OCI-LY3 (cell line): ENCODE results near the gene ANKRD33.
A peak's percentile ranks its signal among the peaks of the same experiment; 100 is the strongest.

ENCODE experiments used
- H2AFZ ChIP-seq: fragments of 200-600, 300-600 bp; shearing (Covaris generic); 2 replicates; pipeline ENCODE4 v1.6.0; 2014; ENCODE audit warnings: antibody characterized with exemption, low read depth, low read length
- H3K27ac ChIP-seq: fragments of 200-600, 300-600 bp; sonication (generic); 2 replicates; pipeline ENCODE4 v1.5.1; 2014; ENCODE audit warnings: mild to moderate bottlenecking, low read length, moderate library complexity, mixed read lengths
- H3K27me3 ChIP-seq: fragments of 200-600, 300-600 bp; sonication (generic); 2 replicates; pipeline ENCODE4 v1.6.1; 2014; ENCODE audit warnings: low read depth, low read length, mixed read lengths
- H3K36me3 ChIP-seq: fragments of 200-600, 300-600 bp; sonication (generic); replicated peaks from 2 replicates; pipeline ENCODE3; 2014; ENCODE audit warnings: low read depth, low read length, mixed read lengths
- H3K4me1 ChIP-seq: fragments of 300-600, 200-600 bp; sonication (generic); 2 replicates; pipeline ENCODE4 v1.6.1; 2014; ENCODE audit warnings: low read length, mixed read lengths
- H3K4me2 ChIP-seq: fragments of 200-600, 300-600 bp; sonication (generic); 2 replicates; pipeline ENCODE4 v1.6.1; 2014; ENCODE audit warnings: low read length, mixed read lengths
- H3K4me3 ChIP-seq: fragments of 300-600, 200-600 bp; sonication (generic); 2 replicates; pipeline ENCODE4 v1.5.1; 2014; ENCODE audit warnings: antibody characterized with exemption, mild to moderate bottlenecking, low read length, moderate library complexity
- H3K79me2 ChIP-seq: fragments of 300-600, 200-600 bp; shearing (Covaris generic); 2 replicates; pipeline ENCODE4 v1.6.1; 2014; ENCODE audit warnings: mild to moderate bottlenecking, low read length, mixed read lengths
- H3K9ac ChIP-seq: fragments of 300-600, 200-600 bp; shearing (Covaris generic); 2 replicates; pipeline ENCODE4 v1.6.0; 2014; ENCODE audit warnings: mild to moderate bottlenecking, low read length, moderate library complexity
- H3K9me3 ChIP-seq: fragments of 200-600, 300-600 bp; shearing (Covaris generic); 2 replicates; pipeline ENCODE4 v1.6.1; 2014; ENCODE audit warnings: low read length, mixed read lengths; ENCODE audit not compliant: insufficient read depth
- H4K20me1 ChIP-seq: fragments of 200-600, 300-600 bp; sonication (generic); 2 replicates; pipeline ENCODE4 v1.6.1; 2016; ENCODE audit warnings: low read length, mixed read lengths; ENCODE audit not compliant: insufficient read depth
- CTCF ChIP-seq: fragments of 200-600, 300-600 bp; sonication (generic); IDR thresholded peaks from 2 replicates; pipeline ENCODE4 v1.5.1; 2014; ENCODE audit warnings: antibody characterized with exemption, low read length, low read depth
- EZH2phosphoT487 ChIP-seq: fragments of 200-600 bp; shearing (Covaris generic); IDR thresholded peaks from 2 replicates; pipeline ENCODE4 v1.6.1; 2018; ENCODE audit warnings: antibody characterized with exemption, mixed run types, low read depth

The ANKRD33 gene

GRCh38 chr12:51925346-51926063, 37.6 kb downstream of the ANKRD33 start:
- Histone ChIP-seq H4K20me1 (no peaks in the 10 kb centered on the region), H3K36me3 (no peaks in the 10 kb centered on the region), H3K9ac (no peak overlapping the region), H3K27me3 (peaks cover 22% of the 10 kb centered on the region), H3K4me1 (peaks cover 16% of the 10 kb centered on the region), H2AFZ (no peak overlapping the region), H3K9me3 (no peaks in the 10 kb centered on the region), H3K27ac (no peak overlapping the region), H3K4me2 (no peak overlapping the region), H3K79me2 (no peaks in the 10 kb centered on the region), H3K4me3 (no peak overlapping the region)
- TF ChIP-seq EZH2phosphoT487 (no peak), CTCF (no peak)

GRCh38 chr12:51926064-51926632, 38.2 kb downstream of the ANKRD33 start:
- H3K4me3 ChIP-seq = no peak overlapping the region
- no peaks in the 10 kb centered on the region for H3K36me3 ChIP-seq
- TF ChIP-seq EZH2phosphoT487 (no peak), CTCF (no peak)
- no peaks in the 10 kb centered on the region for H3K9me3 ChIP-seq
- no peak overlapping the region for H3K9ac ChIP-seq
- H2AFZ ChIP-seq = no peak overlapping the region
- peaks cover 25% of the 10 kb centered on the region for H3K27me3 ChIP-seq
- no peaks in the 10 kb centered on the region for H4K20me1 ChIP-seq
- no peak overlapping the region for H3K27ac ChIP-seq
- H3K4me2 ChIP-seq = no peak overlapping the region
- no peaks in the 10 kb centered on the region for H3K79me2 ChIP-seq
- peaks cover 16% of the 10 kb centered on the region for H3K4me1 ChIP-seq

GRCh38 chr12:51926718-51927117, 38.8 kb downstream of the ANKRD33 start:
- TF ChIP-seq CTCF (peak; percentile 66), EZH2phosphoT487 (no peak)
- H3K27ac ChIP-seq = no peak overlapping the region

GRCh38 chr12:51932218-51933076, 44.5 kb downstream of the ANKRD33 start:
- no peaks in the 10 kb centered on the region for H3K9me3 ChIP-seq
- no peaks in the 10 kb centered on the region for H3K36me3 ChIP-seq
- H3K9ac ChIP-seq = no peak overlapping the region
- no peak overlapping the region for H3K4me3 ChIP-seq
- no peak overlapping the region for H3K27ac ChIP-seq
- H3K4me2 ChIP-seq = 0 out of 2 replicates have a peak overlapping the region, but pooled peaks have one; percentile 1
- H4K20me1 ChIP-seq = no peaks in the 10 kb centered on the region
- no peak overlapping the region for H2AFZ ChIP-seq
- no peak for TF ChIP-seq EZH2phosphoT487
- TF ChIP-seq CTCF = no peak
- H3K79me2 ChIP-seq = no peaks in the 10 kb centered on the region
- peaks cover 25% of the 10 kb centered on the region for H3K27me3 ChIP-seq
- H3K4me1 ChIP-seq = peaks cover 8% of the 10 kb centered on the region

More at GRCh38 chr12:51926718-51927117, 38.8 kb downstream of the ANKRD33 start:
- Histone ChIP-seq H2AFZ (no peak overlapping the region), H3K36me3 (no peaks in the 10 kb centered on the region), H3K27me3 (peaks cover 29% of the 10 kb centered on the region), H4K20me1 (no peaks in the 10 kb centered on the region), H3K4me1 (peaks cover 16% of the 10 kb centered on the region), H3K9ac (no peak overlapping the region), H3K9me3 (no peaks in the 10 kb centered on the region), H3K4me3 (no peak overlapping the region), H3K79me2 (no peaks in the 10 kb centered on the region), H3K4me2 (no peak overlapping the region)
